ENCODE measurements around the gene TMEM42.

- TF ChIP-seq CTCF (IDR thresholded peaks at IDR 0.05) (no peak), POLR2AphosphoS5 (IDR thresholded peaks at IDR 0.05) (no peak), POLR2A (IDR thresholded peaks at IDR 0.05) (no peak)
Observed at GRCh38 chr3:44867421-44868111, 5.9 kb downstream of the TMEM42 start.

Measured in breast epithelium (tissue), 3 donors.